KOPT-K1 (cell line): ENCODE measurements around the gene ADAMTS15.

Source experiments
- H3K27ac ChIP-seq: fragments of 200-600 bp; sonication (generic); 2 replicates; pipeline ENCODE4 v1.5.1; 2016; ENCODE audit warnings: antibody characterized with exemption, mild to moderate bottlenecking, low read depth, low read length; ENCODE audit not compliant: poor library complexity, severe bottlenecking
- H3K36me3 ChIP-seq: fragments of 200-600 bp; sonication (generic); 2 replicates; pipeline ENCODE4 v1.5.1; 2017; ENCODE audit warnings: antibody characterized with exemption, mild to moderate bottlenecking, low read length, moderate library complexity; ENCODE audit not compliant: insufficient read depth
- H3K9me3 ChIP-seq: fragments of 200-600 bp; sonication (generic); 2 replicates; pipeline ENCODE4 v1.5.1; 2017; ENCODE audit warnings: antibody characterized with exemption, low read length, mild to moderate bottlenecking; ENCODE audit not compliant: insufficient read depth, poor library complexity, severe bottlenecking

The ADAMTS15 gene

GRCh38 chr11:130486987-130487923, 38.8 kb downstream of the ADAMTS15 start:
- no peaks in the 10 kb centered on the region for H3K36me3 ChIP-seq
- H3K27ac ChIP-seq: no peak overlapping the region
- H3K9me3 ChIP-seq: peaks cover 6% of the 10 kb centered on the region

GRCh38 chr11:130487924-130488815, 39.7 kb downstream of the ADAMTS15 start:
- H3K9me3 ChIP-seq: peaks cover 6% of the 10 kb centered on the region
- H3K27ac ChIP-seq: no peak overlapping the region
- no peaks in the 10 kb centered on the region for H3K36me3 ChIP-seq

GRCh38 chr11:130488848-130489584, 40.6 kb downstream of the ADAMTS15 start:
- Histone ChIP-seq H3K36me3 (no peaks in the 10 kb centered on the region), H3K9me3 (peaks cover 6% of the 10 kb centered on the region), H3K27ac (no peak overlapping the region)

- Histone ChIP-seq H3K36me3 (no peaks in the 10 kb centered on the region), H3K27ac (no peak overlapping the region), H3K9me3 (no peaks in the 10 kb centered on the region)
Observed at GRCh38 chr11:130489716-130490115, 41.3 kb downstream of the ADAMTS15 start.

GRCh38 chr11:130490682-130491449, 42.4 kb downstream of the ADAMTS15 start:
- Histone ChIP-seq H3K27ac (no peak overlapping the region), H3K9me3 (no peaks in the 10 kb centered on the region), H3K36me3 (no peaks in the 10 kb centered on the region)

GRCh38 chr11:130498181-130498580, 49.7 kb downstream of the ADAMTS15 start:
- Histone ChIP-seq H3K36me3 (no peaks in the 10 kb centered on the region), H3K9me3 (no peaks in the 10 kb centered on the region), H3K27ac (no peak overlapping the region)

- Histone ChIP-seq H3K9me3 (peaks cover 5% of the 10 kb centered on the region), H3K36me3 (no peaks in the 10 kb centered on the region), H3K27ac (no peak overlapping the region)
Observed at GRCh38 chr11:130499828-130500227, 51.4 kb downstream of the ADAMTS15 start.

GRCh38 chr11:130504317-130504716, 55.9 kb downstream of the ADAMTS15 start:
- H3K27ac ChIP-seq: no peak overlapping the region
- no peaks in the 10 kb centered on the region for H3K36me3 ChIP-seq
- H3K9me3 ChIP-seq: peaks cover 30% of the 10 kb centered on the region

GRCh38 chr11:130508913-130509312, 60.5 kb downstream of the ADAMTS15 start:
- no peak overlapping the region for H3K27ac ChIP-seq
- H3K9me3 ChIP-seq: peaks cover 29% of the 10 kb centered on the region
- H3K36me3 ChIP-seq: no peaks in the 10 kb centered on the region

- no peak overlapping the region for H3K27ac ChIP-seq
Observed at GRCh38 chr11:130509942-130510341, 61.5 kb downstream of the ADAMTS15 start.

GRCh38 chr11:130510407-130511006, 62.1 kb downstream of the ADAMTS15 start:
- Histone ChIP-seq H3K27ac (no peak overlapping the region), H3K36me3 (no peaks in the 10 kb centered on the region), H3K9me3 (peaks cover 24% of the 10 kb centered on the region)

More at GRCh38 chr11:130509942-130510341, 61.5 kb downstream of the ADAMTS15 start:
- Histone ChIP-seq H3K9me3 (peaks cover 24% of the 10 kb centered on the region), H3K36me3 (no peaks in the 10 kb centered on the region)

- H3K27ac ChIP-seq: no peak overlapping the region
- H3K36me3 ChIP-seq: no peaks in the 10 kb centered on the region
- peaks cover 18% of the 10 kb centered on the region for H3K9me3 ChIP-seq
Observed at GRCh38 chr11:130511765-130512164, 63.3 kb downstream of the ADAMTS15 start.

GRCh38 chr11:130512662-130513061, 64.2 kb downstream of the ADAMTS15 start:
- Histone ChIP-seq H3K27ac (no peak overlapping the region), H3K9me3 (peaks cover 10% of the 10 kb centered on the region), H3K36me3 (no peaks in the 10 kb centered on the region)

- Histone ChIP-seq H3K36me3 (no peaks in the 10 kb centered on the region), H3K27ac (no peak overlapping the region), H3K9me3 (peaks cover 5% of the 10 kb centered on the region)
Observed at GRCh38 chr11:130513132-130513531, 64.7 kb downstream of the ADAMTS15 start.
